ENCODE measurements around the gene TAF6L. TPM values are rescaled to one million over a fixed set of nuclear protein-coding genes. Genes with fewer than 3 reads are reported as not detected.

The TAF6L gene
- total and polyA plus RNA-seq, 9 of the 15 experiments (the other 6 are each of a cell fraction or from before 2014, with no cell fraction given): 0.04 to 45.5 (median 20.8) TPM

DNA sequence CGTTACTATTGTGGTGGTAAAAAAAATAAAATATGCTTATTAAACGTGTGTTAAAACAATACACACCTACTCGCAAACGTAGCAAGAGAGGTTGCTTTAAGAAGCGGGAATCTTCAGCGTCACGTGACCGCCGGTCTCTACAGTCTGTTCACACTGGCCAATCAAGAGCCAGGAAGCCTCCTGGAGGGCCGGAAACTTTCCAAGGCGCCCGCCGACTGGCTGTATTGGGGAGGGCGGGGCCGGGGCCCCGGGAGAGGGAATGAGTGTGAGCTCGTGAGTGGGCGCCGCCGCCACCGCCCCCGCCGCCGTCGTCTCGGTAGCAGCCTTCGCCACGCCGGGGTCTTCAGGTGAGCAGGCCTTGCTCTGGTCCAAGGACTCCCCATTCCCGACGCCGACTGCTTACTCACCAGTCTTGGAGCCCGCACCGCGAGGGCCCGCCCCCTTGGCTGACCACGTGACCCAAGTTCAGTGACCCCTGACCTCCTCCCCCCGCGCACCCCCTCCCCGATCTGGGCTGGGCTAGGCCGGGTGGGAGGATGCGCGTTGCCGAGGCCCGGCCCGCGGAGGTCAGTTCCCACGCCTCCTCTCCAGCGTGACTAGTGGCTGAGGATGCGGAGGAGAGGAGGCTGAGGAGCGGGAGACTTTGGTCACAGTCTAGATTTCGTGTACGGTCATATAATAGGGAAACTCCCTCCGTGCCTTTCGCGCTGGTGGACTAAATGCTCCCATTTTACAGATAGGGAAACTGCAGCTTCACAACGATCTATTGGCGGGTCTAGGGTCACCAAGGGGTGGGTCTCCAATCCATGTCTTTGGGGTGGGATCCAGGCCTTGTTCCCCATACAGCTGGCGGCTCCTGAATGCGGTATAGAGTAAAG, at the start of gene TAF6L (continued):
- TF ChIP-seq, protein P1, sequence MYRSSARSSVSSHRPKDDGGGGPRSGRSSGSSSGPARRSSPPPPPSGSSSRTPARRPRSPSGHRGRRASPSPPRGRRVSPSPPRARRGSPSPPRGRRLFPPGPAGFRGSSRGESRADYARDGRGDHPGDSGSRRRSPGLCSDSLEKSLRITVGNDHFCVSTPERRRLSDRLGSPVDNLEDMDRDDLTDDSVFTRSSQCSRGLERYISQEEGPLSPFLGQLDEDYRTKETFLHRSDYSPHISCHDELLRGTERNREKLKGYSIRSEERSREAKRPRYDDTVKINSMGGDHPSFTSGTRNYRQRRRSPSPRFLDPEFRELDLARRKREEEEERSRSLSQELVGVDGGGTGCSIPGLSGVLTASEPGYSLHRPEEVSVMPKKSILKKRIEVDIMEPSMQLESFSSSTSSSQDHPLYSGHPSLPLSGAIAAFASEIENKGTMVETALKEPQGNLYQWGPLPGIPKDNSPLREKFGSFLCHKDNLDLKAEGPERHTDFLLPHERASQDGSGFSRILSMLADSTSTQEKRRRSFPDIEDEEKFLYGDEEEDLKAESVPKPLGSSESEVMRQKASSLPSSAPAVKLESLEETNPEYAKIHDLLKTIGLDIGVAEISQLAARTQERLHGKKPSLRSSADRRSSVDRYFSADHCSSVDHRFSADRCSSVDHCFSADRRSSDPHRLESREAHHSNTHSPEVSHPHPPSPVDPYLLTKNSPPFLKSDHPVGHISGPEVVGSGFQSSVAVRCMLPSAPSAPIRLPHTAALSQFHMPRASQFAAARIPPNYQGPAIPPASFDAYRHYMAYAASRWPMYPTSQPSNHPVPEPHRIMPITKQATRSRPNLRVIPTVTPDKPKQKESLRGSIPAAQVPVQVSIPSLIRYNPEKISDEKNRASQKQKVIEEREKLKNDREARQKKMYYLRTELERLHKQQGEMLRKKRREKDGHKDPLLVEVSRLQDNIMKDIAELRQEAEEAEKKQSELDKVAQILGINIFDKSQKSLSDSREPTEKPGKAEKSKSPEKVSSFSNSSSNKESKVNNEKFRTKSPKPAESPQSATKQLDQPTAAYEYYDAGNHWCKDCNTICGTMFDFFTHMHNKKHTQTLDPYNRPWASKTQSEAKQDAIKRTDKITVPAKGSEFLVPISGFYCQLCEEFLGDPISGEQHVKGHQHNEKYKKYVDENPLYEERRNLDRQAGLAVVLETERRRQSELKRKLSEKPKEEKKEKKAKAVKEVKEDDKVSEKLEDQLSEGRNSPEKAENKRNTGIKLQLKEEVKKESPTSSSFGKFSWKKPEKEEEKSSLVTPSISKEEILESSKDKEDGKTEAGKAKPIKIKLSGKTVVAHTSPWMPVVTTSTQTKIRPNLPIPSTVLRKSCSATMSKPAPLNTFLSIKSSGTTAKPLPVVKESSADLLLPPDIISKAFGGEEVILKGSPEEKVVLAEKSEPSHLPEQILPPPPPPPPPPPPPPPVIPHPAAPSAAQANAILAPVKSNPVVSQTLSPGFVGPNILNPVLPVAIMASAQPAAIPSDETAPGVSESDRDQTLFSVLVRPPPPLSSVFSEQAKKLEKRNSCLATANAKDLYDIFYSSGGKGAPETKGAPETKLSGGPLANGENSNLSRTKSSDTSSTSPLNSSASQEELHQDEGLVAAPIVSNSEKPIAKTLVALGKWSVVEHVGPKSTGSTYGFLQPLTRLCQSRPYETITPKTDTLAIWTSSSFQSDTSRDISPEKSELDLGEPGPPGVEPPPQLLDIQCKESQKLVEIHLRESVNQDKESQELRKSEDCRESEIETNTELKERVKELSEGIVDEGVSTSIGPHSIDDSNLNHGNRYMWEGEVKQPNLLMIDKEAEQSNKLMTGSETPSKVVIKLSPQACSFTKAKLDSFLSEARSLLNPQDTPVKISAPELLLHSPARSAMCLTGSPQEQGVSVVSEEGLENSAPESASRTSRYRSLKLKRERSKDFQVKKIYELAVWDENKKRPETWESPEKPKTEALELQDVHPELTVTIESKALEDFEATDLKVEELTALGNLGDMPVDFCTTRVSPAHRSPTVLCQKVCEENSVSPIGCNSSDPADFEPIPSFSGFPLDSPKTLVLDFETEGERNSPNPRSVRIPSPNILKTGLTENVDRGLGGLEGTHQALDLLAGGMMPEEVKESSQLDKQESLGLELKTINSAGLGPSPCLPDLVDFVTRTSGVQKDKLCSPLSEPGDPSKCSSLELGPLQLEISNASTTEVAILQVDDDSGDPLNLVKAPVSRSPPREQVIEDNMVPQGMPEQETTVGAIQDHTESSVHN (IDR thresholded peaks at IDR 0.05; ENCODE audit: borderline replicate concordance in 1 of 2, low read depth in 1 of 2): no peak
- TF ChIP-seq, protein P2, sequence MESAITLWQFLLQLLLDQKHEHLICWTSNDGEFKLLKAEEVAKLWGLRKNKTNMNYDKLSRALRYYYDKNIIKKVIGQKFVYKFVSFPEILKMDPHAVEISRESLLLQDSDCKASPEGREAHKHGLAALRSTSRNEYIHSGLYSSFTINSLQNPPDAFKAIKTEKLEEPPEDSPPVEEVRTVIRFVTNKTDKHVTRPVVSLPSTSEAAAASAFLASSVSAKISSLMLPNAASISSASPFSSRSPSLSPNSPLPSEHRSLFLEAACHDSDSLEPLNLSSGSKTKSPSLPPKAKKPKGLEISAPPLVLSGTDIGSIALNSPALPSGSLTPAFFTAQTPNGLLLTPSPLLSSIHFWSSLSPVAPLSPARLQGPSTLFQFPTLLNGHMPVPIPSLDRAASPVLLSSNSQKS (CRISPR knock-in tag; IDR thresholded peaks at IDR 0.05): no peak
- TF ChIP-seq KLF6 (CRISPR knock-in tag; IDR thresholded peaks at IDR 0.05; ENCODE audit: borderline replicate concordance) (no peak), MEIS2 (IDR thresholded peaks at IDR 0.05; ENCODE audit: partially characterized antibody) (no peak), KHSRP (IDR thresholded peaks at IDR 0.05) (no peak), ZBTB7A (IDR thresholded peaks at IDR 0.05; ENCODE audit: borderline replicate concordance, control insufficient read depth, low read depth, low read length) (peak; percentile 88), HMGN3 (IDR thresholded peaks at IDR 0.05; ENCODE audit: borderline replicate concordance, extremely low read depth, insufficient read length, low read depth, low read length) (peak; percentile 76), HDAC8 (tag; IDR thresholded peaks at IDR 0.05) (no peak), NFYB (IDR thresholded peaks at IDR 0.05; ENCODE audit: extremely low read depth, insufficient read length) (peak; percentile 23), MCM2 (IDR thresholded peaks at IDR 0.05; ENCODE audit: low read depth) (no peak), HMG20B (CRISPR knock-in tag; IDR thresholded peaks at IDR 0.05) (no peak), DPF2 (IDR thresholded peaks at IDR 0.05) (peak; percentile 35; the same call in 1 of the 2 replicates), KAT7 (CRISPR knock-in tag; IDR thresholded peaks at IDR 0.05; ENCODE audit: borderline replicate concordance) (no peak; the same call in 1 of the 2 replicates)
- TF ChIP-seq, protein P3, sequence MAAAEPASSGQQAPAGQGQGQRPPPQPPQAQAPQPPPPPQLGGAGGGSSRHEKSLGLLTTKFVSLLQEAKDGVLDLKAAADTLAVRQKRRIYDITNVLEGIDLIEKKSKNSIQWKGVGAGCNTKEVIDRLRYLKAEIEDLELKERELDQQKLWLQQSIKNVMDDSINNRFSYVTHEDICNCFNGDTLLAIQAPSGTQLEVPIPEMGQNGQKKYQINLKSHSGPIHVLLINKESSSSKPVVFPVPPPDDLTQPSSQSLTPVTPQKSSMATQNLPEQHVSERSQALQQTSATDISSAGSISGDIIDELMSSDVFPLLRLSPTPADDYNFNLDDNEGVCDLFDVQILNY (CRISPR knock-in tag; IDR thresholded peaks at IDR 0.05): no peak
- TF ChIP-seq, protein P4, sequence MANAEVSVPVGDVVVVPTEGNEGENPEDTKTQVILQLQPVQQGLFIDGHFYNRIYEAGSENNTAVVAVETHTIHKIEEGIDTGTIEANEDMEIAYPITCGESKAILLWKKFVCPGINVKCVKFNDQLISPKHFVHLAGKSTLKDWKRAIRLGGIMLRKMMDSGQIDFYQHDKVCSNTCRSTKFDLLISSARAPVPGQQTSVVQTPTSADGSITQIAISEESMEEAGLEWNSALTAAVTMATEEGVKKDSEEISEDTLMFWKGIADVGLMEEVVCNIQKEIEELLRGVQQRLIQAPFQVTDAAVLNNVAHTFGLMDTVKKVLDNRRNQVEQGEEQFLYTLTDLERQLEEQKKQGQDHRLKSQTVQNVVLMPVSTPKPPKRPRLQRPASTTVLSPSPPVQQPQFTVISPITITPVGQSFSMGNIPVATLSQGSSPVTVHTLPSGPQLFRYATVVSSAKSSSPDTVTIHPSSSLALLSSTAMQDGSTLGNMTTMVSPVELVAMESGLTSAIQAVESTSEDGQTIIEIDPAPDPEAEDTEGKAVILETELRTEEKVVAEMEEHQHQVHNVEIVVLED (CRISPR knock-in tag; IDR thresholded peaks at IDR 0.05): peak; percentile 43; the same call in 1 of the 2 replicates
